Psoas muscle (tissue), 8 donors: ENCODE results near the gene CMYA5. TPM values are rescaled to one million over a fixed set of nuclear protein-coding genes. Genes with fewer than 3 reads are reported as not detected.

Experiments used
- ATAC-seq, 4 donors: fragments of 200-7000 bp; cut with Tn5 transposase; one replicate each; pipeline ENCODE4 v1.9.1; 2020; ENCODE audit warnings: moderate library complexity in 3 of 4, mild to moderate bottlenecking in 2 of 4
- DNase-seq, 2 donors: peaks; one replicate each; pipeline ENCODE4 v3.0.0-alpha.2; 2020
- H3K27ac ChIP-seq: fragments of 200-600 bp; one replicate; pipeline ENCODE4 v1.8.0; 2022
- H3K27me3 ChIP-seq, 3 donors: fragments of 200-600 bp in 1 of 3; one replicate each; pipeline versions ENCODE4 v1.6.1 to v1.8.0; 2013 to 2022; ENCODE audit warnings: low read length in 2 of 3, mild to moderate bottlenecking in 2 of 3, moderate library complexity in 1 of 3; ENCODE audit not compliant: insufficient read depth in 3 of 3
- H3K36me3 ChIP-seq, 2 donors: fragments of 200-600 bp in 1 of 2; one replicate each; pipeline versions ENCODE4 v1.6.1 to v1.8.0; 2013 to 2022; ENCODE audit warnings: low read depth in 1 of 2, mild to moderate bottlenecking in 1 of 2, moderate library complexity in 1 of 2; ENCODE audit not compliant: insufficient read depth in 1 of 2
- H3K4me1 ChIP-seq: fragments of 200-600 bp; one replicate; pipeline ENCODE4 v1.8.0; 2022
- H3K4me3 ChIP-seq: fragments of 200-600 bp; one replicate; pipeline ENCODE4 v1.8.0; 2022; ENCODE audit warnings: mild to moderate bottlenecking
- H3K9me3 ChIP-seq: fragments of 200-600 bp; one replicate; pipeline ENCODE4 v1.8.0; 2022
- CTCF ChIP-seq: fragments of 200-600 bp; IDR thresholded peaks from one replicate; pipeline ENCODE4 v1.8.0; 2022; ENCODE audit warnings: antibody characterized with exemption
- WGBS, 3 donors: extraction: QIAGEN DNeasy Blood & Tissue Kit; methylation state at CpG; one replicate each; pipeline versions ENCODE4 v1.1.6 to v1.1.7; 2013; 5-methylcytosine and 5-hydroxymethylcytosine counted together
- intact Hi-C, 2 donors: fragments of 100-400 bp; cut with DNase I; formaldehyde crosslinking; loops; one replicate each; pipeline versions ENCODE4 v1.11.0 to v1.14.2; 2022
- polyA plus RNA-seq, 3 donors: library from polyadenylated mRNA; stranded (reverse); fragments of 200-250 nt; gene quantifications; one replicate each; pipeline ENCODE4 v1.2.3, GENCODE V29; 2013
- total RNA-seq, 4 donors: library from RNA; stranded (reverse); fragmentation: NEBNext Ultra II Directional in 2 of 4; extraction: Animal tissue kit (Norgen Biotek cat#: 25700) in 2 of 4; gene quantifications; one replicate each; pipeline versions ENCODE4 v1.2.1 to v1.2.4, GENCODE V29; 2021 to 2023
- donor health status: healthy with polysubstance abuse.
- donor health status: DM: no; HTN: no; CAD: no; lungs with moderate emphysema.
- donor health status: Bipolar disorder and iron deficiency.
- donor health status: healthy.
- donor health status: DM: yes; HTN: yes; CAD: no.
- donor health status: DM: no; HTN: no; CAD: no.
- donor health status: DM: no; HTN: no; CAD: no.
- donor health status: DM: yes; HTN: yes; CAD: no.

Gene CMYA5
- total and polyA plus RNA-seq, 7 donors = 290 to 1,472 (median 1,216) TPM

DNA sequence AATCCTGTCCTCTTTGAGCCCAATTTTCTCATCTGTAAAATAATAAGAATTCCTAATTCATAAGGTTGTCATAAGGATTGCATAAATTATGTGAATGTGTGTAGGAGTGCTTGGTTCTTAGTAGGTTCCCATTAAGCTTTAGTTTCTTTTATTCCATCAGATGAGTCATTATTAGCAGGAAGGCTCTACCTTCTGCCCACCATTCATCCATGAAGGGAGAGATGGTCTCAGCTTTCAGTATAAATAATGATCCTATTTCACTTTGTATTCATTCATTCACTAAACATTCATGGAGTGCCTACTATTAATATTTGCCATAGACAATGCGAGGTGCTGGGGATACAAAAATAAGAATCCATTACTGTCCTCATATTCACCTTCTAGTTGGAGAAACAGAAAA lies 3.0 kb downstream of the CMYA5 start:
- Histone ChIP-seq H3K36me3 (peaks cover 0 to 4% of the 10 kb centered on the region in 2 donors), H3K4me1 (peaks cover 34% of the 10 kb centered on the region), H3K27ac (peak overlapping the region; percentile 99), H3K9me3 (no peaks in the 10 kb centered on the region), H3K4me3 (peak overlapping the region; percentile 82), H3K27me3 (no peaks in the 10 kb centered on the region)
- WGBS, 3 donors = 26 to 32% (median 29%) methylated on average over 1 of the region's 1 CpG
- no peak for ATAC-seq
- intact Hi-C loops = loop anchor here in 1 of 2 donors (5.0 kb wide), 1 partner anchor 180 kb away; the partner anchor contains the start of gene HOMER1
- no peak for DNase-seq
- TF ChIP-seq CTCF = no peak

DNA sequence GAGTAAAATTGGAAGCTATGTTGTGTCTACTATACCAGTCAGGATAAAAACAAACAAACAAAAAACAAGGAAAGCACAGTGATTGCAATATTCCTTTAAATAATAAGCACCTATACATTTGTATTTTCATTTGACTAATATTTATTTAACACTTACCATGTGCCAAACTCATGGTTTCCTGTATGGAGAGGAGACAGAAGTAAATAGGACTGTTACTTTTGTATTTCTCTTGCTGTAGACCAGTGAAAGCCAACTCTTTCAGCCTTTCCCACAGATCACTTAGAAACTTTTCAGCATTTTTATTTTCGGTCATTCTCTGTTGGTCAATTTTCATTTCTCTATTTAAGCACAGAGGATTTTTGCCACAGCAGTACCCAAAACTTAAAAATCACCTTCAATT lies 4.5 kb downstream of the CMYA5 start:
- peak overlapping the region; percentile 99 for H3K27ac ChIP-seq
- ATAC-seq = no peak
- 28 to 62% (median 36%) methylated on average over 1 of the region's 1 CpG for WGBS, 3 donors
- DNase-seq = no peak
- H3K9me3 ChIP-seq = no peaks in the 10 kb centered on the region
- H3K4me1 ChIP-seq = peaks cover 44% of the 10 kb centered on the region
- H3K27me3 ChIP-seq = no peaks in the 10 kb centered on the region
- intact Hi-C loops = loop anchor here in 1 of 2 donors (5.0 kb wide), 1 partner anchor 182 kb away; the partner anchor contains the start of gene HOMER1
- H3K4me3 ChIP-seq = peak overlapping the region; percentile 82
- H3K36me3 ChIP-seq = no peaks in the 10 kb centered on the region
- no peak for TF ChIP-seq CTCF

DNA sequence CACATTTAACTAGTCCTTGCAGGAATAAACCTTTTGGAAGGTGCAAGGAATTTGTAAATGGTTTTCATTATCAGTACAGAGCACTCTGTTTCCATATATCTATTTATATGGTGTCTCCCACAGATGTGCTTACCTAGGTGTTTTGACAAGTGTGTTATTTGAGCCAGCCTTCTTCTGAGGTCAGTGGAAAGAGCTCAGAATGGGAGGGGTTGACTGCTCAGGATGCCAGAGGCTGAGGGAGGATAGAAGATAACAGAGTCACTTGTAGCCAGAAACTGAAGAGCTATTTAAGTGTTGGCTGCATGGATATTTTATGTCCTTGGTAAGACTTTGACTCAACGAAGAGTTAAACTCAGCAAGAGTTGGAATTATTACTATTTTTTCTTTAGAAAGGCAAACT lies 5.0 kb downstream of the CMYA5 start:
- H3K27me3 ChIP-seq = no peaks in the 10 kb centered on the region
- 25 to 33% (median 29%) methylated on average over 1 of the region's 1 CpG for WGBS, 3 donors
- peak overlapping the region; percentile 82 for H3K4me3 ChIP-seq
- peaks cover 49% of the 10 kb centered on the region for H3K4me1 ChIP-seq
- H3K36me3 ChIP-seq = no peaks in the 10 kb centered on the region
- peak overlapping the region; percentile 99 for H3K27ac ChIP-seq
- no peak for TF ChIP-seq CTCF
- DNase-seq (no peak), ATAC-seq (peak; percentile 61 to 70 (median 64))
- H3K9me3 ChIP-seq = no peaks in the 10 kb centered on the region
- intact Hi-C loops = loop anchor here in 1 of 2 donors (5.0 kb wide), 1 partner anchor 182 kb away; the partner anchor contains the start of gene HOMER1

DNA sequence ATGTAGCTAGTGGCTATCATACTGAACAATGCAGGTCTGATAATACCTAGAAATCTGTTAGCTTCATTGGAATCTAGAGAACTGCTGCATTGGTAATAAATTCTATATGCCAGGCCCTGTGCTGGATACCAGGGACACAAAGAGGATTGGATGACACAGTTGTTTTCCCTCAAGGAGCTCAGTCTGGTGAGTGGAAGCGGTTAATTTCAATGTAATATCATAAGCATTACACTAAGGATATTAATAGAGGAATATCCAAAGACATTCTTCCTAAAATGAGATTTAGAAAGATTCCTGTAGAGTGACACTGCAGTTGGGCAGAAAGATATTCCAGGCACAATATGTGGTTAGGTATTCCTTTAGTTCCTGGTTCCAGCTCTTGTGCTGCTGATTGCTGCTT lies 5.9 kb downstream of the CMYA5 start:
- no peak for DNase-seq
- peak; percentile 32 to 65 (median 52) for ATAC-seq
- H3K36me3 ChIP-seq = no peaks in the 10 kb centered on the region
- 23 to 43% (median 38%) methylated on average over 1 of the region's 1 CpG for WGBS, 3 donors
- H3K4me1 ChIP-seq = peaks cover 56% of the 10 kb centered on the region
- peak overlapping the region; percentile 99 for H3K27ac ChIP-seq
- H3K4me3 ChIP-seq = peak overlapping the region; percentile 82
- intact Hi-C loops = no loop called here
- H3K9me3 ChIP-seq = no peaks in the 10 kb centered on the region
- H3K27me3 ChIP-seq = no peaks in the 10 kb centered on the region
- TF ChIP-seq CTCF = no peak
